Mucosa of stomach (tissue), 1 donor: ENCODE measurements around the gene TNNT1.
"Not testable (repeated sequence)": the region's sequence is repeated elsewhere in the genome, so short reads cannot be mapped to it uniquely, and the experiment has no call there.

Experiments used
- H3K27me3 ChIP-seq: one replicate; pipeline ENCODE4 v1.7.0; 2013; ENCODE audit warnings: mild to moderate bottlenecking, low read length; ENCODE audit not compliant: control insufficient read depth, insufficient read depth
- H3K36me3 ChIP-seq: one replicate; pipeline ENCODE4 v1.7.0; 2013; ENCODE audit warnings: low read length; ENCODE audit not compliant: control insufficient read depth, insufficient read depth
- H3K4me1 ChIP-seq: one replicate; pipeline ENCODE4 v1.7.0; 2013; ENCODE audit warnings: mild to moderate bottlenecking, low read length; ENCODE audit not compliant: control insufficient read depth, insufficient read depth
- H3K4me3 ChIP-seq: one replicate; pipeline ENCODE4 v1.7.0; 2013; ENCODE audit warnings: low read length
- H3K9ac ChIP-seq: one replicate; pipeline ENCODE4 v1.7.0; 2013; ENCODE audit warnings: mild to moderate bottlenecking, low read length, moderate library complexity
- H3K9me3 ChIP-seq: one replicate; pipeline ENCODE4 v1.7.0; 2013; ENCODE audit warnings: mild to moderate bottlenecking, low read length, moderate library complexity; ENCODE audit not compliant: control insufficient read depth
- donor health status: Pancreatic carcinoma.

The TNNT1 gene

GRCh38 chr19:55111238-55111831 lies 37.7 kb downstream of the TNNT1 start:
- Histone ChIP-seq H3K36me3 (no peaks in the 10 kb centered on the region), H3K4me3 (no peak overlapping the region), H3K9ac (no peak overlapping the region), H3K9me3 (no peaks in the 10 kb centered on the region), H3K4me1 (peaks cover 36% of the 10 kb centered on the region), H3K27me3 (no peaks in the 10 kb centered on the region)

- no peak overlapping the region for H3K9ac ChIP-seq
- H3K36me3 ChIP-seq: no peaks in the 10 kb centered on the region
- no peaks in the 10 kb centered on the region for H3K27me3 ChIP-seq
- H3K4me1 ChIP-seq: peaks cover 22% of the 10 kb centered on the region
- no peak overlapping the region for H3K4me3 ChIP-seq
- H3K9me3 ChIP-seq: no peaks in the 10 kb centered on the region
Observed at GRCh38 chr19:55109527-55110291, 39.3 kb downstream of the TNNT1 start.

- not testable (repeated sequence) for H3K36me3 ChIP-seq, H3K4me3 ChIP-seq, H3K9me3 ChIP-seq, H3K27me3 ChIP-seq, H3K4me1 ChIP-seq, H3K9ac ChIP-seq
Observed at GRCh38 chr19:55107252-55107651, 41.8 kb downstream of the TNNT1 start.

GRCh38 chr19:55106591-55106990 lies 42.4 kb downstream of the TNNT1 start:
- H3K4me1 ChIP-seq: no peaks in the 10 kb centered on the region
- H3K9ac ChIP-seq: no peak overlapping the region
- no peaks in the 10 kb centered on the region for H3K27me3 ChIP-seq
- no peaks in the 10 kb centered on the region for H3K9me3 ChIP-seq
- no peak overlapping the region for H3K4me3 ChIP-seq
- no peaks in the 10 kb centered on the region for H3K36me3 ChIP-seq

- Histone ChIP-seq H3K27me3 (no peaks in the 10 kb centered on the region), H3K9ac (no peak overlapping the region), H3K4me1 (no peaks in the 10 kb centered on the region), H3K4me3 (no peak overlapping the region), H3K9me3 (no peaks in the 10 kb centered on the region), H3K36me3 (no peaks in the 10 kb centered on the region)
Observed at GRCh38 chr19:55105237-55105636, 43.8 kb downstream of the TNNT1 start.

DNA sequence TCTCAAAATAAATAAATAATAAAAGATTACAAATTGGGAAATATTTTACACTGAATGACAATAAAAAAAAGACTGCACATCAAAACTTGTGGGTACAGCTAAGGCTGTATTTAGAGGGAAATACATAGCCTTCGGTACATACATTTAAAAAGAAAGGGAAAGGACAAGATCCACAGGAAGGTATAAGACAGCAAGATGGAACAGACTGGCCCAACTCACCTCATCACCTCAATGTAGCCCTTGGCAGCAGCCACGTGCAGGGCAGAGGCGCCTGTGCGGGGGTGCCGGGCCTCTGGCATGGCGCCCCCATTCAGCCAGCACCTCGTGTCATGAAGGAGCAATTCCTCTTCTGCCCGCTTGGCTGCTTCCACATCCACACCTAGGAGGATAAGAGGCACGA lies 45.8 kb downstream of the TNNT1 start:
- Histone ChIP-seq H3K9me3 (no peaks in the 10 kb centered on the region), H3K4me1 (no peaks in the 10 kb centered on the region), H3K4me3 (no peak overlapping the region), H3K27me3 (no peaks in the 10 kb centered on the region), H3K36me3 (peaks cover 12% of the 10 kb centered on the region), H3K9ac (no peak overlapping the region)

GRCh38 chr19:55101261-55101660 lies 47.7 kb downstream of the TNNT1 start:
- H3K27me3 ChIP-seq: no peaks in the 10 kb centered on the region
- no peaks in the 10 kb centered on the region for H3K4me1 ChIP-seq
- H3K9ac ChIP-seq: no peak overlapping the region
- H3K36me3 ChIP-seq: peaks cover 12% of the 10 kb centered on the region
- H3K9me3 ChIP-seq: no peaks in the 10 kb centered on the region
- H3K4me3 ChIP-seq: no peak overlapping the region

DNA sequence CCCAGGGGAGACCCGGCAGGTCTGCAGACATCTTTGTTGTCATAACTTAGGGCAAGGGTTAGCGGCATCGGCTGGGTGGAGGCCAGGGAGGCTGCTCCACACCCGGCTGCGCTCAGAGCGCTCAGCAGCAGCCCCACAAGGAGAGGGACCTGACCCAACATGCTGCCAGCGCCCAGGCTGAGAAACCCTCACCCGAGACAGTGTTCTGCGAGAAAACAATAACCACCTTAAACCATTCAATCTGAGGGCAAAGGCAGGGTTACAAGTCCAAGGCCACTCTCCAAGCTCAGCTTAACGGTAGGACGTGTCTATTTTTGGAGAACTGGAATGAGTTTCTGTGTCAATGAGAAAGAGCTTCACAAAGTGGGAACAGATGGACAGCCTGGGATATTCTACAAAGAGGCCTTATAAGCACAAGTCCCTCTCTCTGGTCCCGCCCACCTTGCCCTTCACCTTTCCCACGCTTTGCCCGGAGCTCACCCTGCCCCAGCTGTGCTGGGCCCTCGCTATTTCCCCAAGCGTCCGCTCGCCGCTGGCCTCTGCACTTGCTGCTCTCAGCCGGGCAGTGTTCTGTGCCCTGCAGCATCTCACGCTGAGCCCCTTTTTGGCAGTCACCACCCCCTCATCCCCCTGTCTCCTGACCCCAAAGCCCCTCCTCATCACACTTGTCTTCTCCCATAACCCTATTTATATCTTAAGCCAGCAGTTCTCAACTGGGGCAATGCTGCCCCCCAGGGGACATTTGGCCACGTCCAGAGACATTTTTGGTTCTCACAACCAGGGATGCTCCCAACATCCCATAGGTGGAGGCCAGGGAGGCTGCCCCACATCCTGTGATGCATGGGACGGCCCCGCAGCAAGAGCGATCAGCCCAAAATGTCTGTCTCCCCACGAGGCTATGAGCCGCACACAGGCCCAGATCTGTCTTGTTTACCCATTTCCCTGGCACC lies 49.2 kb downstream of the TNNT1 start:
- Histone ChIP-seq H3K9ac (no peak overlapping the region), H3K9me3 (no peaks in the 10 kb centered on the region), H3K27me3 (no peaks in the 10 kb centered on the region), H3K4me3 (no peak overlapping the region), H3K36me3 (peaks cover 12% of the 10 kb centered on the region), H3K4me1 (no peaks in the 10 kb centered on the region)

GRCh38 chr19:55098716-55099556 lies 50.1 kb downstream of the TNNT1 start:
- Histone ChIP-seq H3K4me3 (no peak overlapping the region), H3K4me1 (no peaks in the 10 kb centered on the region), H3K36me3 (peaks cover 12% of the 10 kb centered on the region), H3K9me3 (no peaks in the 10 kb centered on the region), H3K27me3 (no peaks in the 10 kb centered on the region), H3K9ac (no peak overlapping the region)

- H3K4me1 ChIP-seq: no peaks in the 10 kb centered on the region
- no peak overlapping the region for H3K9ac ChIP-seq
- H3K9me3 ChIP-seq: no peaks in the 10 kb centered on the region
- H3K36me3 ChIP-seq: peaks cover 12% of the 10 kb centered on the region
- no peak overlapping the region for H3K4me3 ChIP-seq
- H3K27me3 ChIP-seq: no peaks in the 10 kb centered on the region
Observed at GRCh38 chr19:55097864-55098715, 50.9 kb downstream of the TNNT1 start.
